ENCODE measurements around the gene ABTB2. TPM values are rescaled to one million over a fixed set of nuclear protein-coding genes. Genes with fewer than 3 reads are reported as not detected.

Gene ABTB2
- total and polyA plus RNA-seq, 9 of the 15 experiments (the other 6 are each of a cell fraction or from before 2014, with no cell fraction given), result 0.03 to 0.18 (median 0.12) TPM; not detected in 2

GRCh38 chr11:34346551-34346950, 11.3 kb downstream of the ABTB2 start:
- H3K36me3 ChIP-seq (ENCODE audit: control insufficient read depth, insufficient read depth, low read length), result no peaks in the 10 kb centered on the region
- no TSS peak for BruUV-seq (replicated peaks)
- no peak for ATAC-seq
- no peaks in the 10 kb centered on the region for H3K79me2 ChIP-seq (ENCODE audit: control insufficient read depth, insufficient read depth, low read length)
- no peak overlapping the region for H3K27ac ChIP-seq (ENCODE audit: extremely low read depth, low read depth, low read length)
- WGBS (ENCODE audit: insufficient coverage, low coverage, missing lambda C conversion rate), result 13% methylated on average over 6 of the region's 6 CpGs
- H2AFZ ChIP-seq (ENCODE audit: low read depth, low read length), result no peak overlapping the region
- no peak overlapping the region for H3K4me3 ChIP-seq
- no peak overlapping the region for H3K9ac ChIP-seq (ENCODE audit: insufficient read depth in 1 of 2, low read depth in 2 of 2, low read length in 2 of 2)
- intact Hi-C loops (cut with micrococcal nuclease), result no loop called here
- POLR2A ChIA-PET, result interaction anchor here (0.6 to 0.7 kb wide), 3 partner anchors 9 to 72 kb away, joined by 3 to 4 read pairs (median 3); no protein-coding TSS in a partner anchor
- no peak for TF ChIP-seq ZNF436 (CRISPR knock-in tag; IDR thresholded peaks at IDR 0.05)
- 0 out of 2 replicates have a peak, but pooled peaks have one; percentile 37 for TF ChIP-seq FOSL1 (tag; conservative IDR thresholded peaks at IDR 0.05)
- H3K9me3 ChIP-seq (replicated peaks; ENCODE audit: control insufficient read depth, insufficient read depth, low read depth, low read length), result no peaks in the 10 kb centered on the region
- in situ Hi-C loops (cut with MboI), result loop anchor here (25.0 kb wide), 1 partner anchor 509 kb away; no protein-coding TSS in a partner anchor
- no peak overlapping the region for H3K4me2 ChIP-seq (ENCODE audit: insufficient read depth, low read length)
- no peaks in the 10 kb centered on the region for H3K9me1 ChIP-seq (ENCODE audit: control insufficient read depth, insufficient read depth, low read length)
- FAIRE-seq, result no peak
- peaks cover 31 to 66% of the 10 kb centered on the region in 2 experiments for H3K27me3 ChIP-seq (ENCODE audit: control insufficient read depth in 2 of 2, insufficient read depth in 2 of 2, low read length in 2 of 2)
- H3K4me1 ChIP-seq (replicated peaks in 1 of 2; ENCODE audit: control insufficient read depth in 2 of 2, insufficient read depth in 2 of 2, low read length in 2 of 2), result no peaks in the 10 kb centered on the region
- H4K20me1 ChIP-seq (replicated peaks; ENCODE audit: control insufficient read depth, insufficient read depth, low read length), result peaks cover 4% of the 10 kb centered on the region
- CTCF ChIA-PET (ENCODE audit: low intra/inter-chr PET ratio), result interaction anchor here (0.6 kb wide), 1 partner anchor 553 kb away, joined by 5 read pairs; no protein-coding TSS in a partner anchor
- no peak for DNase-seq (ENCODE audit: extremely low read depth in 1 of 4, low spot score in 3 of 4)

- H2AFZ ChIP-seq (ENCODE audit: low read depth, low read length), result no peak overlapping the region
- H3K9me3 ChIP-seq (replicated peaks; ENCODE audit: control insufficient read depth, insufficient read depth, low read depth, low read length), result no peaks in the 10 kb centered on the region
- no peak overlapping the region for H3K4me3 ChIP-seq
- TF ChIP-seq ZNF507 (tag; conservative IDR thresholded peaks at IDR 0.05) (no peak), ZEB2 (IDR thresholded peaks at IDR 0.05) (no peak), ZFX (CRISPR knock-in tag; IDR thresholded peaks at IDR 0.05) (no peak), NFE2 (IDR thresholded peaks at IDR 0.05; ENCODE audit: low read depth) (no peak), TSC22D4 (tag; IDR thresholded peaks at IDR 0.05) (no peak), ZNF785 (CRISPR knock-in tag; IDR thresholded peaks at IDR 0.05) (no peak)
- intact Hi-C loops (cut with micrococcal nuclease) (no loop called here), in situ Hi-C loops (cut with MboI) (loop anchor here (25.0 kb wide), 1 partner anchor 509 kb away; no protein-coding TSS in a partner anchor)
- H3K4me2 ChIP-seq (ENCODE audit: insufficient read depth, low read length), result no peak overlapping the region
- FAIRE-seq, result no peak
- DNase-seq (ENCODE audit: extremely low read depth in 1 of 4, low spot score in 3 of 4), result no peak
- H3K4me1 ChIP-seq (replicated peaks in 1 of 2; ENCODE audit: control insufficient read depth in 2 of 2, insufficient read depth in 2 of 2, low read length in 2 of 2), result no peaks in the 10 kb centered on the region
- 0% methylated on average over 8 of the region's 8 CpGs for WGBS (ENCODE audit: insufficient coverage, low coverage, missing lambda C conversion rate)
- H4K20me1 ChIP-seq (replicated peaks; ENCODE audit: control insufficient read depth, insufficient read depth, low read length), result peaks cover 4% of the 10 kb centered on the region
- ChIA-PET POLR2A (interaction anchor here (0.6 to 1.2 kb wide), 3 partner anchors 12 to 71 kb away, joined by 3 to 4 read pairs (median 4); no protein-coding TSS in a partner anchor), CTCF (ENCODE audit: low intra/inter-chr PET ratio) (no interaction called here)
- ATAC-seq, result no peak
- H3K79me2 ChIP-seq (ENCODE audit: control insufficient read depth, insufficient read depth, low read length), result no peaks in the 10 kb centered on the region
- H3K27me3 ChIP-seq (ENCODE audit: control insufficient read depth in 2 of 2, insufficient read depth in 2 of 2, low read length in 2 of 2), result peaks cover 35 to 66% of the 10 kb centered on the region in 2 experiments
- no peak overlapping the region for H3K9ac ChIP-seq (ENCODE audit: insufficient read depth in 1 of 2, low read depth in 2 of 2, low read length in 2 of 2)
- H3K9me1 ChIP-seq (ENCODE audit: control insufficient read depth, insufficient read depth, low read length), result no peaks in the 10 kb centered on the region
- H3K27ac ChIP-seq (ENCODE audit: extremely low read depth, low read depth, low read length), result no peak overlapping the region
- no peaks in the 10 kb centered on the region for H3K36me3 ChIP-seq (ENCODE audit: control insufficient read depth, insufficient read depth, low read length)
- no TSS peak for BruUV-seq (replicated peaks)
Observed at GRCh38 chr11:34345991-34346480, 11.8 kb downstream of the ABTB2 start.

Measured in K562 (cell line).